GM18499 (cell line): ENCODE measurements around the gene NFYA.
"Not testable (repeated sequence)": the region's sequence is repeated elsewhere in the genome, so short reads cannot be mapped to it uniquely, and the experiment has no call there.

Experiments
- ATAC-seq: cut with Tn5 transposase; IDR thresholded peaks from one replicate; pipeline ENCODE4 v1.9.1; 2021; ENCODE audit warnings: moderate number of reproducible peaks; ENCODE audit not compliant: insufficient read depth, unreplicated experiment

The NFYA gene

DNA sequence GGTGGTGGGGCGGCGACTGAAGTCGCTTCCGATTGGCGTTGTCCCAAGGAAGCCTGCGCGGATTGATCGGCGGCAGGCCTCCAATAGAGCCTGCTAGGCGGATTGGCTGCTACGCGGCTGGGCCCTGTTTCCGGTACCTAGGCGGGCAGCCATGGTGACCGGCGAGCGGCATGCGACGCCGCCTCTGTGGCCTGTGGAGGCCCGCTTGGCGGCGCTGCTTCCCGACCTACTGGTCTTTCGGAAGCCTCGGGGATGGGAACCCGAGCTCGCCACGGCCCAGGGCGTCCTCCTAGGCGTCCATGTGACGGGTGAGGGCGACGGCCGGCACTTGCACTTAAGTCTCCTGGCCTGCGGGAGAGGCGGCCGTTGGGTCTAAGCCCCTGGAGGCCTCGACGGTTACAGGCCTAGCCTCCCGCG is 28.1 kb downstream of the NFYA start:
- no peak for ATAC-seq

DNA sequence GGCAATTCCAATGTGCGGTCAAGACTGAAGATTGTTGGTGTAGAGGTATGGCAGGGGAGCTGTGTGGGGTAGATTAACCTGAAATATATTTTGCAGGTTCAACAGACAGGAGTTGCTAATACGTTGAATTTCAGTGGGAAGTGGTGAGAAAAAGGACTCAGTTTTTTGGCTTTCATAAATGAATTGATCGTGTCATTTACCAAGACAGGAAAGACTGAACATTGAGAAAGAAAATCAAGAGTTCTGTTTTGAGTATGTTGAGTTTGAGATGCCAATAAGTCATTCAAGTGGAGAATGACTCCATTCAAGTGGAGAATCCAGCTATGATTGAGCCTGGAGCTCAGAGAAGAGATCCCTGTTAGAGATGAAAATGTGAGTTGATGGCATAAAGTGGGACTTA is 31.1 kb downstream of the NFYA start:
- ATAC-seq, result no peak

DNA sequence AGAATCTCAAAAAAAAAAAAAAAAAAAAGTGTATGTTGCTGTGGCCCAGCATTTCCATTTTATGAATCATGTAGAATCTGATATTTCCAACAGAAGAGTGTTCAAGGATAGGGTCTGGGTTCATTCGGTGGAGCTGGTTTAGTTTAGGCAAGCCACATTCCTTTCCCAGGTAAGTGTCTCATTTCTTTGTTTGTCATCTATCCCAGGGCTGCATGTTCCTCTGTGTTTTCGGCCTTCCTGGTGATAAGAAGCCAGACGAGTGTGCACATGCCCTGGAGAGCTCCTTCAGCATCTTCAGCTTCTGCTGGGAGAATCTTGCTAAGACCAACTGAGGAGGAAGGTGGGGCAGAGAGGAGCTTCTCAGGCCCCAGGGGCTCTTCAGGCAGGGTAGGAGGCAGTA is 38.2 kb downstream of the NFYA start:
- ATAC-seq, result no peak

DNA sequence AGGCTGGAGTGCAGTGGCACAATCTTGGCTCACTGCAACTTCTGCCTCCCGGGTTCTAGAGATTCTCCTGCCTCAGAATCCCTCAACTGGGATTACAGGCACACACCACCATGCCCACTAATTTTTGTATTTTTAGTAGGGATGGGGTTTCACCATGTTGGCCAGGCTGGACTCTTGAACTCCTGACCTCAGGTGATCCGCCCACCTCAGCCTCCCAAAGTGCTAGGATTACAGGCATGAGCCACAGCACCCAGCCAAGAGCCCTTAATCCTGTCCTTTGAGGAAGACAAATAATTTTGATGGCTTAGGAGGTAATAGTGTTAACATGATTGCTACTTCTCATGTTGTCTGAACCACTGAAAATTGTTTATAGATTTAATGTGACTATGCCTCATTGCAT is 42.3 kb downstream of the NFYA start:
- ATAC-seq, result not testable (repeated sequence)

DNA sequence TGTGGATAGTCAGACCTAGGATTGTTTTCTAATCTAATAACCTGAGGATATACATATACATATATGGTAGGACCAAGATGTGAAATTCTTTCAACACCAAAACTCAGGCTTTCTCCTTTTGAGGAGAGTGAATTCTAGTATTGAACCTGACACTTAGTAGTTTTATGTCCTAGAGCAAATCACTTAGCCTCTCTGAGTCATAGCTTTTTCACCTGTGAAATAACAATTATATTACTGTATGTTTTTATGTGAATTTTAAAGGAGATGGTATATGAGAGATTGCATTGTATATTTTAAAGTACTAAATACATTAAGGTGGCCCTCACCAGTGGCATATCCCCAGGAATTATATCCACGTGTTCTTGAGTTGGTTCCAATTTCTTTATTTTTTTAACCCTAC is 46.7 kb downstream of the NFYA start:
- no peak for ATAC-seq

DNA sequence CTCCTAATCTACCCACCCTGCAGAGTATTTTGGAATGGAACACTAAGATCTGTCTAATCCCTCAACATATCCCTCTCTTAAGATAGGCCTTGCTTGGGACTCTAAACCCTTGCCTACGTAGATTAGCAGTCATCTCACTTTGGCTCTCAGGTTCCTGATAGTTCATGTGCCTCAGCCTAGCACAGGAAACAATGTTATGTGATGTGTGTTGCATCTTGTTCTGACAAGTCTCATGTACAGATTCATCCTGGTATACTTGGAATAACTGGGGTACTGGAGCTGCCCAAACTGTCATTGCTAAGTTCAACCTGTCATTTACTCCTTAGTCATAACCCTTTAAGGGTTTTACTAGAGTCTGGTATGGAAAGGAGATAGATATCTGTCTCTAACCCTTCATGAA is 47.3 kb downstream of the NFYA start:
- ATAC-seq, result no peak

DNA sequence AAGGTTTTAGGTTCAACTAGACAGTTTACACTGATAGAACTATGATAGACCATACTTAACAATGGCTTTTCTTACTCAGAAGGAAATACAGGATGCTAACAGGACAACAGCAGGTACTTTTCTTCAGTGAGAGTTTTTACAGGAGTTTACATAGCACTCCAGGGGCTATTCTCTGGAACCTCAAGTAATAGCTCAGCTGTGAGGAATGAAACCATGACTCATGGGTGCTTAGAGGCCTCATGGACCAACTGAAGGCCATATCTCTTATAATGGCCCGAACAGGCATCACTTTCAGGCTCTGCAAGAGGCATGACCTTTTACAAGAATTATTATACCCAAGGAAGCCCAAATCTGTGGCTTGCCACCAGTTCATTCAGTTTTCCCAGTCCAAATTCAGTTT is 49.6 kb downstream of the NFYA start:
- ATAC-seq, result no peak

DNA sequence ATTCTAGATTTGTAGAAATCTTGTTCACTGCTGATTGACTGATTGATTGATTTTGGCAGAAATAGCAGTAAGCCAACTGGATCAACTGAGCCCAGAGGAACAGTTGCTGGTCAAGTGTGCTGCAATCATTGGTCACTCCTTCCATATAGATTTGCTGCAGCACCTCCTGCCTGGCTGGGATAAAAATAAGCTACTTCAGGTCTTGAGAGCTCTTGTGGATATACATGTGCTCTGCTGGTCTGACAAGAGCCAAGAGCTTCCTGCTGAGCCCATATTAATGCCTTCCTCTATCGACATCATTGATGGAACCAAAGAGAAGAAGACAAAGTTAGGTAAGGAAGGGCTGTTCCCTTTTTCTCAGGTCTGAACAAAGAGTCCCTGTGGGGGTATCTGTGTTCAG is 50.1 kb downstream of the NFYA start:
- no peak for ATAC-seq

DNA sequence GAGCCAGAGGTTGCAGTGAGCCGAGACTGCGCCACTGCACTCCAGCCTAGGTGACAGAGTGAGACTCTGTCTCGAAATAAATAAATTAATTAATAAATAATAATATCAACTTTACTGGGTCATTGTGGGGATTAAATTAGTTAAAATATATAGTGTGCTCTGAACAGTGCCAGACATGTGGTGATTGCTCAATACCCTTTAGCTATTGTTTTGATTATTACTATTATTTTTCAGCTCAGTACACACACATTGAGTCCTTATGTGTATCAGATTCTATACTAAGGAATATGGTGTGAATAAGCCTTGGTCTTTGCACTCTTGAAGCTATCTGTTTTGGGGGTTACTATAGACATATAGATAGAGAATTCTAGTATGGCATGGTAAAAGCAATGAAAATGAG is 52.5 kb downstream of the NFYA start:
- no peak for ATAC-seq

DNA sequence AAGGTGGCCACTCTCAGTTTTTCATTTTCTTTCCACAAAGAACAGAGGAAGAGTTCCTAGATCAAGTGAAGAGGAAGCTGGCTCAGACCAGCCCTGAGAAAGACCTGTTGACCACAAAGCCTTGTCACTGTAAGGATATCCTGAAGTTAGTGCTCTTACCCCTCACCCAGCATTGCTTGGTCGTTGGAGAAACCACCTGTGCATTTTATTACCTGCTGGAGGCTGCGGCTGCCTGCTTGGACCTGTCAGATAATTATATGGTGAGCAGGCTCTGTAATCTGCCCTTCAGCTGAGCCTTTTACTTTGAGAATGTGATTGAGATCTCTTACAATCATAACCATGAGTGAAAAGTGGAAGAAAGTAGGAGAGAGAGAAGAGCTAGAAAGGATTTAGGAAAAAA is 59.5 kb downstream of the NFYA start:
- ATAC-seq, result no peak

DNA sequence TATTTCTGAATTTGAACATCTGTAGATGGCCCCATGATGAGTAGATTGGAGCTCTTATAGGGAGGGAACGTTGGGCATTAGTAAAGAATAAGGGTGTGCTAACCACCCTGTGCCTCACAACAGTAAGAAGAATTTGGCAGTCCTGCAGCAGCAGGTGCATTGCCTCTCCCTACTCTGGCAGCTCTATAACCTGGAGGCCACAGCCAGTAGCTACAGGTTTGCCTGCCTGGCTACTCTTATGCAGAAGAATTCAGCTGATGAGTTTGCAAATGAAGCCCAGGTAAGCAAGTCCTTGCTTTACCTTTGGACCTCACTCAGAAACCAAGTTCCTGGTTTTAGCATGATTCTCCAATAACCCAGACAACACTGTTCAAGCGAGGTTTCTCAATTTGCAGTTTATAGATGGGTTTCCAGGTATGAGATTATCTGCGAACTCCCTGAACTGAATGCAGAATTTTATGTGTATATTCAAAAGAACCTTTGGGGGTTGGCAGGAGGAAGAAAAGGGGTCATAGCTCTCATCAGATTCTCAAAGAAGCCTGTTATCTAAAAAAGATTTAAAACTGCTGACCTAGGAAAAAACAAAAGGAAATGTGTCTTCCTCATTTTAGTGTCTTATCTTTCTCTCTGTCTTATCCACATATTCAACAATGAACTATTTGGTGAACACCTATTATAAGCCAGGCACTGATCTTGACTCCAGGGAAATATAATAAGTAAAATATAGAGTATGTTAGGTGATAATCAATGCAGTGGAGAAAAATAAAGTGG is 62.5 kb downstream of the NFYA start:
- no peak for ATAC-seq

DNA sequence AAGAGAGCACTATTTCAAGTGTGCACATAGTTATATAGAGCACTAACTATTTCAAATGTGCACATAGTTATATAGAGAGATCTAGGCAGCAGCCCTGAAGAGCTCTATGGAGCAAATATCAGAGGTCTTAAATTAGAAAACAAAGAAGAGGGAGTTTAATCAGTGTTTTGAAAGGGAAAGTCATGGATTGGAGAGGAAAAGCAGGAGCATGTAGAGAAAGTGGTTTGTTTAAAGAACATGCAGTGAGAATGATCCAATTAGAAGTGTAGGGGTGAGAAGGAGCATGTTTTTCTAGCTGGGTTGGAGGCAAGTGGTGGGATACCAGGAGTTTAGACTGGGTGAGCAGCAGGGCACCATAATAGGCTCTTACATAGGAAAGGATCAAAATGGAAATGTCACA is 64.1 kb downstream of the NFYA start:
- no peak for ATAC-seq

DNA sequence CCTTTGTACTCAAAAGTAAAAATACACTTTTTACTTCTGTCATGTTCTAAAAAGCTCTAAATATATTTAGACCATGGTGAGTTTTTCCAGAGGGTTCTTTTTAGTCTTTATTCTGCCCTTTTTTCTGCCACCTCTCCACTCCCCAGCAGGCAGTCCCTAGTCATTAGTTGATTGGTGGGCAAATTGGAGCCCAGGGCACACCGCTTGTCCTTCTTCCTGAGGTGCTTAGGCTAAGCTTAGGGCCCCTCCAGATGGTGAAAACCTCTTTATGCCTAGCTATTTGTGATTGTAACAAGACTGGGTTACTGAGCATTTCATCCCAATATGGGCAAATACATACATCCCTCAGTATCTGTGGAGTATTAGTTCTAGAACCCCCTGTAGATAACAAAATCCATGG is 75.1 kb downstream of the NFYA start:
- ATAC-seq, result no peak
